ENCODE measurements around the gene ETFA. TPM values are rescaled to one million over a fixed set of nuclear protein-coding genes. Genes with fewer than 3 reads are reported as not detected.

The ETFA gene
- total RNA-seq, 2 donors from 2014 or later: 68.6 to 82.8 TPM

DNA sequence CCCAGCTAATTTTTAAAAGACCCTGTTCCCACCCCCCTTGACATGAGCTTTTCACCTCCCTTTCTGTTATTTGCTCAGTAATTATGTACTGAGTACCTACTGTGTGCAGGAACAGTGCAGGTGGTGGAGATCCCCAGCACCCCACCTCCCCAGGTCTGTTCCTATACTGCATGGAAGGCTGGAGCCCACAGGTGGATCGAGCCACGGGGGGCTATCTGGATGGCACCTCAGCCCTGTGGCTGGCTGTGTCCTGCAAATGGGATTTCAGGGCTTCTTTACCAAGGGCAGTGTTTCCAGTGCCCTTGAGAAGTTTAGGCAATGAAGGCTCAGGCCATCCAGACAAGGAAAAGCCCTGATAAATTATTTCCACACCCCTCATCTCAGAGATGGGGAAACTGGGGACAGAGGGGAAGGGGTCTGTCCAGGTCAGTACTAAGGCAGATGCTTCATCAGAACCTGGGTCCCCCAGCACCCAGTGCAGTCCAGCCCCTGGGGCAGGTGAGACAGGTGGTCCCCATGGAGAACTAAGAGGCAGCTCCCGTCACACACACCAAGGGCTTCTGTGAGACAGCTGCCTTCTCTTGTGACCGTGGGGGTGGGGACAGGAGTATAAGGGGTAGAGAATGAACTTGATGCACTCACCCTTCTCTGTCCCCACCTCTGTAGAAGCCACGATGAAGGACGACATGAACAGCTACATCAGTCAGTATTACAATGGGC, 109.6 kb downstream of the ETFA start:
- Histone ChIP-seq H3K4me1 (replicated peaks) (peaks cover 6% of the 10 kb centered on the region), H3K27me3 (replicated peaks; ENCODE audit: insufficient read depth) (no peaks in the 10 kb centered on the region), H3K36me3 (no peaks in the 10 kb centered on the region), H3K27ac (no peak overlapping the region), H3K4me3 (no peak overlapping the region), H3K9me3 (no peaks in the 10 kb centered on the region)
- TF ChIP-seq POLR2A (IDR thresholded peaks at IDR 0.05) (no peak), POLR2AphosphoS5 (IDR thresholded peaks at IDR 0.05) (no peak)
- TF ChIP-seq, protein P1, sequence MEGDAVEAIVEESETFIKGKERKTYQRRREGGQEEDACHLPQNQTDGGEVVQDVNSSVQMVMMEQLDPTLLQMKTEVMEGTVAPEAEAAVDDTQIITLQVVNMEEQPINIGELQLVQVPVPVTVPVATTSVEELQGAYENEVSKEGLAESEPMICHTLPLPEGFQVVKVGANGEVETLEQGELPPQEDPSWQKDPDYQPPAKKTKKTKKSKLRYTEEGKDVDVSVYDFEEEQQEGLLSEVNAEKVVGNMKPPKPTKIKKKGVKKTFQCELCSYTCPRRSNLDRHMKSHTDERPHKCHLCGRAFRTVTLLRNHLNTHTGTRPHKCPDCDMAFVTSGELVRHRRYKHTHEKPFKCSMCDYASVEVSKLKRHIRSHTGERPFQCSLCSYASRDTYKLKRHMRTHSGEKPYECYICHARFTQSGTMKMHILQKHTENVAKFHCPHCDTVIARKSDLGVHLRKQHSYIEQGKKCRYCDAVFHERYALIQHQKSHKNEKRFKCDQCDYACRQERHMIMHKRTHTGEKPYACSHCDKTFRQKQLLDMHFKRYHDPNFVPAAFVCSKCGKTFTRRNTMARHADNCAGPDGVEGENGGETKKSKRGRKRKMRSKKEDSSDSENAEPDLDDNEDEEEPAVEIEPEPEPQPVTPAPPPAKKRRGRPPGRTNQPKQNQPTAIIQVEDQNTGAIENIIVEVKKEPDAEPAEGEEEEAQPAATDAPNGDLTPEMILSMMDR (IDR thresholded peaks at IDR 0.05): no peak
- WGBS: 90% methylated on average over 4 of the region's 6 CpGs
- intact Hi-C loops (cut with DNase I): no loop called here
- no peak for DNase-seq (ENCODE audit: low spot score)

DNA sequence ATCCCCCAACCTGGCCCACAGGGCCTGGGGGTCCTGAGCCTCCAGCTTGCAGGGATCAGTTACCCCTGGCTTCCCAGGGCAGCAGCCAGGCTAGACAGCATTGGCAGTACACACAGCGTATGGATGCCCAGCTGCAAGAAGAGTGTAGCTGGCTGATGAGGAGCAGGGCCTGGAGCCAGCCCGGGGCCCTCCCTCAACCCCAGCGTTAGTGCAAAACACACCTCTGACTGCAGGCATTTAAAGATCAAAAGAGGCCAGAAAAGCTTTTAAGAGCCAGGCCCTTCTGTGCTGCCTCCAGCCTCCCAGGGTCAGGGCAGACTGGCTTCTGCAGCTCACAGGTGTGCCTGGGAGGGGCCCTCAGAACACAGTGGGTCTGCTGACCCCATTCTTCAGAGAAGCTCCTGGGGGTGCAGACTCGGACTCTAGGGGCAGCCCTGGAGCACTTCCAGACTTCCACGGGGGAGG, 110.6 kb downstream of the ETFA start:
- Histone ChIP-seq H3K36me3 (no peaks in the 10 kb centered on the region), H3K27me3 (replicated peaks; ENCODE audit: insufficient read depth) (no peaks in the 10 kb centered on the region), H3K9me3 (no peaks in the 10 kb centered on the region), H3K4me1 (replicated peaks) (peaks cover 6% of the 10 kb centered on the region), H3K4me3 (no peak overlapping the region), H3K27ac (no peak overlapping the region)
- TF ChIP-seq POLR2AphosphoS5 (IDR thresholded peaks at IDR 0.05) (no peak), POLR2A (IDR thresholded peaks at IDR 0.05) (no peak)
- TF ChIP-seq, protein P1 (IDR thresholded peaks at IDR 0.05): no peak
- intact Hi-C loops (cut with DNase I): no loop called here
- WGBS: 42% methylated on average over 5 of the region's 5 CpGs
- no peak for DNase-seq (ENCODE audit: low spot score)

DNA sequence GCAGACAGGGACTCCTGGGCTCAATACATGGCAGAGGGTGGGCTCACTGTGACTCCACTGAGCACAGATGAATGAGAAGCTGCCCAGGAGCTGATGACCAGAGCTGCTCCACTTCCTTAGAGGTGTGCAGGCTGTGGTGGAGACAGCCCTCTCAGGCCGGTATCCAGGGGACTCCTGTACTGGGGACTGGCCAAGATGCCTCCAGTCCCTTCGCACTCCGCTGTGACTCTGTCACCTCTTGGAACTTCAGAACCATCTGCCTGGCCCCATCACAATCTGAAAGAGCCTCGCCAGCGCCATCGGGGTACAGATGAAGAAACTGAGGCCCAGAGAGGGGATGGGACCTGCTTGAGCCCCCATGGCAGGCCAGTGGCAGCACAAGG, 111.2 kb downstream of the ETFA start:
- WGBS: 98% methylated on average over 6 of the region's 6 CpGs
- no peak for DNase-seq (ENCODE audit: low spot score)
- Histone ChIP-seq H3K27ac (no peak overlapping the region), H3K4me3 (no peak overlapping the region), H3K36me3 (no peaks in the 10 kb centered on the region), H3K4me1 (replicated peaks) (peaks cover 6% of the 10 kb centered on the region), H3K9me3 (no peaks in the 10 kb centered on the region), H3K27me3 (replicated peaks; ENCODE audit: insufficient read depth) (no peaks in the 10 kb centered on the region)
- intact Hi-C loops (cut with DNase I): no loop called here
- TF ChIP-seq POLR2AphosphoS5 (IDR thresholded peaks at IDR 0.05) (no peak), POLR2A (IDR thresholded peaks at IDR 0.05) (no peak)
- TF ChIP-seq, protein P1 (IDR thresholded peaks at IDR 0.05): no peak

DNA sequence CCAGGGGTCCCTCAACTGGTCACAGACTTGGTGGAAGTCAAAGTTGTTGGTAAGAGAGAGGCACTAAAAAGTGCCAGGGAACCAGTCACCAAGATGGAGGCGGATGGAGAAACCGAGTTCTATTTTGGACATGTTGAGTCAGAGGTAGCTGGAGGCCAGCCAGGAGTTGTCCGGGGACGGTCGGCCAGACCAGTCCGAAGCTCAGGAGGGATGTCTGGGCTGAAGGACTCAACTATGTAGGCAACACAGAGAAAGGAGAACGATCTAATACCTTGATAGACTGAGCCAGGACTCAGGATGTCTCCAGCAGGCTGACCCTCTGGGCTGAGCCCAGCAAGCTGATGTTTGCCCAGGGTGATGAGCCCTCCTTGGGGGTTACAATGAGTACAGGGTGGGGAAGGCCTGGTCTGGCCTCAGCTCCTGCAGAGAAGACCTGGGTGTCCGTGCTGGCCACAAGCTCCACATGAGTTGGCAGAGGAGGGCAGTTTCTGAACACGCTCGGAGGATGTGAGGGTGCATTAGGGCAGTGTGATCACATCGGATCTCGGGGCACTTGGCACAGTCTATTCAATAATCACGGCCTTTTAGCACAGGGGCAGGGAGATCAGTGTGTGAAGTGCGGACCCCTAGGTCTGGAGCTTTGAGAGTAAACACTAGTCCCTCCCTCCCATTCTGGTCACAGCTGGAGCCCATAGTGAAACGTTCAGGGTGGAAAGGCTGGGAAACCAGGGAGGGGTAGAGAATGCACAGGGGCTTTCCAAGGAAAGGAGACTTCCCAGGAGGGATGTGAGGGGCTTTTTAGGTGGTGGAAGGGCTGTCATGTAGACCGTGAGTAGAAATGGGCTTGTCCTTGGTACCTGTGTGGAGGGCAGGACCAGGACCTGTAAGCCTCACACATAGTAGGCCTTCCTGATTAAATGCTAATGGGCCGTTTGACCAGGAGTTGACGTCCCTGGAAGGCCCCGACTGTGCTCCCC, 111.9 kb downstream of the ETFA start:
- WGBS: 73% methylated on average over 19 of the region's 19 CpGs
- H3K4me1 ChIP-seq (replicated peaks): peaks cover 6% of the 10 kb centered on the region
- no peak overlapping the region for H3K4me3 ChIP-seq
- no peaks in the 10 kb centered on the region for H3K9me3 ChIP-seq
- TF ChIP-seq POLR2A (IDR thresholded peaks at IDR 0.05) (no peak), POLR2AphosphoS5 (IDR thresholded peaks at IDR 0.05) (no peak)
- TF ChIP-seq, protein P1 (IDR thresholded peaks at IDR 0.05): no peak
- no peak overlapping the region for H3K27ac ChIP-seq
- intact Hi-C loops (cut with DNase I): loop anchor here (10.0 kb wide), 1 partner anchor 115 kb away; the partner anchor contains the start of gene ETFA
- H3K36me3 ChIP-seq: no peaks in the 10 kb centered on the region
- DNase-seq (ENCODE audit: low spot score): no peak
- no peaks in the 10 kb centered on the region for H3K27me3 ChIP-seq (replicated peaks; ENCODE audit: insufficient read depth)

Data from prostate gland (tissue), 2 donors.